Choroid plexus epithelial cell (primary cell): ENCODE data around the gene FANCD2.
"Not testable (repeated sequence)": the region's sequence is repeated elsewhere in the genome, so short reads cannot be mapped to it uniquely, and the experiment has no call there.

ENCODE experiments used
- DNase-seq: peaks from one replicate; pipeline ENCODE4 v3.0.0-alpha.2; 2010; ENCODE audit warnings: low read depth
- H3K4me3 ChIP-seq: 2 replicates; pipeline ENCODE4 v1.5.1; 2011; ENCODE audit warnings: low read depth, mild to moderate bottlenecking, control low read depth, low read length, moderate library complexity
- CTCF ChIP-seq: conservative IDR thresholded peaks from 2 replicates; pipeline ENCODE4 v1.5.1; 2011; ENCODE audit warnings: low read depth, mild to moderate bottlenecking, control low read depth, inconsistent platforms, low read length, moderate library complexity

Gene FANCD2

DNA sequence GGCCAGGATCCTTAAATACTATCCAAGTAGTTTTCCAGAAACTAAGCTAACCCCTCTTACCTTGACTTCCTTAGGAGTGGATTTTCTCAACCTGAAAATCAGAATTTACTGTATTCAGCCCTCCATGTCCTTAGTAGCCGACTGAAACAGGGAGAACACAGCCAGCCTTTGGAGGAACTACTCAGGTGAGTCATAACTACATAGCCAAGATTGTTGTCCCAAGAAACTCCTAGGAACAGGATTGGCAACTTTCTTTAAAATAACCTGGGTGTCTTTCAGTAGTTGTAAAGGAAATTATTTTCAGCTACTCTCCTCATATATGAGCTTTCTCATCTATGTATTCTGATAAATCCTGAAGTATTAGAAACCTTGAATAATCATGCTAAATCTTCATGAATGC lies 59.5 kb downstream of the FANCD2 start:
- no peak for TF ChIP-seq CTCF
- no peak overlapping the region for H3K4me3 ChIP-seq
- no peak for DNase-seq

- TF ChIP-seq CTCF: no peak
- DNase-seq: no peak
- no peak overlapping the region for H3K4me3 ChIP-seq
Measured at GRCh38 chr3:10088256-10088655, 62.0 kb downstream of the FANCD2 start.

- no peak for TF ChIP-seq CTCF
- no peak for DNase-seq
- no peak overlapping the region for H3K4me3 ChIP-seq
Measured at GRCh38 chr3:10090179-10090578, 63.9 kb downstream of the FANCD2 start.

GRCh38 chr3:10090774-10091173 lies 64.5 kb downstream of the FANCD2 start:
- not testable (repeated sequence) for H3K4me3 ChIP-seq, DNase-seq

DNA sequence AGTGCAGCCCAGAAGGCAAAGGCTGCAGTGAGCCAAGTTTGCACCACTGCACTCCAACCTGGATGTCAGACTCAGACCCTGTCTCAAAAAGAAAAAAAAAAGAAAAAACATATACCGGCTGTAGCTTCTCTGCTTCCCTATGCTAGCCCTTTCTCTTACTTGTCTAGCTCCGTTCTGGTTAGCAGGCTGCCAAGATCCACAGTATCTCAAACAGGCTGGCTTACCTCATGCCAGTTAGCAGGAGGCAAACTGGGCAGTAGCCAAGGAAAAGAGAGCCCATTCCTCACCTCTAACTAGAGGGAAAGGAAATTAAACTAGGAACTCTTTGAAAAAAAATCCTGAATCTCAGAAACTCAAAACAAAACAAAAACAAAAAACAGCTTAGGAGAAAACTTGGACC lies 65.2 kb downstream of the FANCD2 start:
- not testable (repeated sequence) for DNase-seq, H3K4me3 ChIP-seq

- no peak for TF ChIP-seq CTCF
- no peak overlapping the region for H3K4me3 ChIP-seq
- DNase-seq: no peak
Measured at GRCh38 chr3:10093678-10094077, 67.4 kb downstream of the FANCD2 start.

GRCh38 chr3:10099041-10099440 lies 72.8 kb downstream of the FANCD2 start:
- TF ChIP-seq CTCF: no peak
- no peak for DNase-seq
- no peak overlapping the region for H3K4me3 ChIP-seq

- DNase-seq: no peak
- TF ChIP-seq CTCF: no peak
- H3K4me3 ChIP-seq: no peak overlapping the region
Measured at GRCh38 chr3:10106919-10107318, 80.7 kb downstream of the FANCD2 start.
